Activated T-helper 1 cell treated with anti-CD3 and anti-CD28 coated beads, Interleukin-12 subunit alpha, Interleukin-12 subunit beta, Interleukin-2, Interleukin-4 antibody, amounts not matched to agents 30 ng/mL and 10 ng/mL and 1 ng/mL, durations not matched to agents 14 hours and 24 hours and 36 hours (primary cell): ENCODE results near the gene TKTL1. TPM values are rescaled to one million over a fixed set of nuclear protein-coding genes. Genes with fewer than 3 reads are reported as not detected.

Experiments
- DNase-seq: peaks from one replicate; pipeline ENCODE4 v3.0.0; 2021; ENCODE audit warnings: low spot score
- H3K27ac Mint-ChIP-seq: one replicate; pipeline ENCODE4 v1.8.0; 2021; ENCODE audit warnings: mild to moderate bottlenecking, mixed read lengths
- H3K27me3 Mint-ChIP-seq: one replicate; pipeline ENCODE4 v1.8.0; 2022; ENCODE audit warnings: mild to moderate bottlenecking, moderate library complexity, mixed read lengths; ENCODE audit not compliant: insufficient read depth
- H3K36me3 Mint-ChIP-seq: one replicate; pipeline ENCODE4 v1.8.0; 2021; ENCODE audit warnings: low read depth, mixed read lengths
- H3K4me1 Mint-ChIP-seq: one replicate; pipeline ENCODE4 v1.8.0; 2021; ENCODE audit warnings: low read depth, mixed read lengths
- H3K4me3 Mint-ChIP-seq: one replicate; pipeline ENCODE4 v1.8.0; 2021; ENCODE audit warnings: mild to moderate bottlenecking, moderate library complexity, mixed read lengths
- H3K9me3 Mint-ChIP-seq: one replicate; pipeline ENCODE4 v1.8.0; 2021; ENCODE audit warnings: mixed read lengths
- intact Hi-C: fragments of 100-400 bp; cut with micrococcal nuclease; formaldehyde crosslinking; loops from one replicate; pipeline ENCODE4 v1.15.1; 2024
- total RNA-seq: library from RNA; stranded (reverse); gene quantifications from 2 replicates; pipeline ENCODE4 v1.2.3, GENCODE V29; 2022

TKTL1 gene
- total RNA-seq, 1 donor from 2014 or later = 0.34 TPM

GRCh38 chrX:154371789-154372300 lies 76.2 kb downstream of the TKTL1 start:
- no peak overlapping the region for H3K27ac Mint-ChIP-seq
- H3K36me3 Mint-ChIP-seq = peaks cover 9% of the 10 kb centered on the region
- peak overlapping the region; percentile 82 for H3K4me3 Mint-ChIP-seq
- H3K9me3 Mint-ChIP-seq = no peaks in the 10 kb centered on the region
- peaks cover 11% of the 10 kb centered on the region for H3K4me1 Mint-ChIP-seq
- intact Hi-C loops = loop anchor here (1.0 to 2.0 kb wide), 3 partner anchors 107 to 443 kb away; partner anchors contain the start of genes LAGE3 and SLC10A3
- no peaks in the 10 kb centered on the region for H3K27me3 Mint-ChIP-seq
- DNase-seq = no peak

- intact Hi-C loops = loop anchor here (1.0 kb wide), 1 partner anchor 162 kb away; no protein-coding TSS in a partner anchor
- Mint-ChIP-seq H3K27me3 (no peaks in the 10 kb centered on the region), H3K4me1 (peaks cover 15% of the 10 kb centered on the region), H3K27ac (peak overlapping the region; percentile 68), H3K4me3 (peak overlapping the region; percentile 82), H3K36me3 (peaks cover 9% of the 10 kb centered on the region), H3K9me3 (no peaks in the 10 kb centered on the region)
- no peak for DNase-seq
These were observed 77.0 kb downstream of the TKTL1 start for GRCh38 chrX:154372612-154373022.

GRCh38 chrX:154373340-154374306 lies 78.0 kb downstream of the TKTL1 start:
- peak overlapping the region; percentile 31 for H3K27ac Mint-ChIP-seq
- H3K4me1 Mint-ChIP-seq = peaks cover 9% of the 10 kb centered on the region
- H3K36me3 Mint-ChIP-seq = peaks cover 6% of the 10 kb centered on the region
- H3K9me3 Mint-ChIP-seq = no peaks in the 10 kb centered on the region
- H3K27me3 Mint-ChIP-seq = no peaks in the 10 kb centered on the region
- H3K4me3 Mint-ChIP-seq = peak overlapping the region; percentile 82
- intact Hi-C loops = loop anchor here (1.0 kb wide), 1 partner anchor 161 kb away; no protein-coding TSS in a partner anchor
- DNase-seq = no peak

GRCh38 chrX:154374313-154375155 lies 78.9 kb downstream of the TKTL1 start, which contains the start of gene FLNA:
FLNA (minus strand) TSS chrX:154374634; CDS start chrX:154371245, 3,389 bp downstream.
- Mint-ChIP-seq H3K9me3 (no peaks in the 10 kb centered on the region), H3K4me1 (peaks cover 9% of the 10 kb centered on the region), H3K27me3 (no peaks in the 10 kb centered on the region), H3K36me3 (peaks cover 6% of the 10 kb centered on the region), H3K4me3 (peak within 1 kb of the TSS; percentile 82), H3K27ac (peak within 1 kb of the TSS; percentile 31)
- intact Hi-C loops = no loop called here
- no peak for DNase-seq

GRCh38 chrX:154375156-154375504 lies 79.5 kb downstream of the TKTL1 start:
- peaks cover 9% of the 10 kb centered on the region for H3K4me1 Mint-ChIP-seq
- H3K27me3 Mint-ChIP-seq = no peaks in the 10 kb centered on the region
- DNase-seq = no peak
- no peaks in the 10 kb centered on the region for H3K9me3 Mint-ChIP-seq
- peak overlapping the region; percentile 39 for H3K4me3 Mint-ChIP-seq
- H3K36me3 Mint-ChIP-seq = peaks cover 4% of the 10 kb centered on the region
- H3K27ac Mint-ChIP-seq = no peak overlapping the region
- intact Hi-C loops = no loop called here

GRCh38 chrX:154376774-154377173 lies 81.2 kb downstream of the TKTL1 start:
- H3K27ac Mint-ChIP-seq = peak overlapping the region; percentile 70
- DNase-seq = no peak
- peaks cover 10% of the 10 kb centered on the region for H3K36me3 Mint-ChIP-seq
- H3K4me3 Mint-ChIP-seq = peak overlapping the region; percentile 45
- no peaks in the 10 kb centered on the region for H3K9me3 Mint-ChIP-seq
- H3K27me3 Mint-ChIP-seq = no peaks in the 10 kb centered on the region
- peaks cover 9% of the 10 kb centered on the region for H3K4me1 Mint-ChIP-seq
- intact Hi-C loops = no loop called here

GRCh38 chrX:154378059-154378798 lies 82.6 kb downstream of the TKTL1 start:
- peaks cover 8% of the 10 kb centered on the region for H3K4me1 Mint-ChIP-seq
- peak overlapping the region; percentile 81 for H3K27ac Mint-ChIP-seq
- DNase-seq = no peak
- H3K36me3 Mint-ChIP-seq = peaks cover 10% of the 10 kb centered on the region
- no peaks in the 10 kb centered on the region for H3K27me3 Mint-ChIP-seq
- H3K4me3 Mint-ChIP-seq = peak overlapping the region; percentile 79
- no peaks in the 10 kb centered on the region for H3K9me3 Mint-ChIP-seq
- intact Hi-C loops = loop anchor here (1.0 kb wide), 2 partner anchors 9 to 138 kb away; partner anchors contain the start of gene FAM3A

- intact Hi-C loops = loop anchor here (1.0 kb wide), 3 partner anchors 10 to 407 kb away; partner anchors contain the start of genes FAM3A and TMEM187
- peaks cover 4% of the 10 kb centered on the region for H3K4me1 Mint-ChIP-seq
- H3K27ac Mint-ChIP-seq = peak within 1 kb of the TSS; percentile 81
- no peaks in the 10 kb centered on the region for H3K9me3 Mint-ChIP-seq
- peak within 1 kb of the TSS; percentile 89 for H3K4me3 Mint-ChIP-seq
- no peaks in the 10 kb centered on the region for H3K27me3 Mint-ChIP-seq
- DNase-seq = peak; percentile 94
- peaks cover 10% of the 10 kb centered on the region for H3K36me3 Mint-ChIP-seq
These were observed 83.4 kb downstream of the TKTL1 start, which contains the start of gene EMD for GRCh38 chrX:154378799-154379568. EMD (plus strand) TSS chrX:154379295; CDS start chrX:154379485, 190 bp downstream.

GRCh38 chrX:154379569-154379951 lies 84.0 kb downstream of the TKTL1 start:
- Mint-ChIP-seq H3K4me3 (peak overlapping the region; percentile 89), H3K27me3 (no peaks in the 10 kb centered on the region), H3K36me3 (peaks cover 10% of the 10 kb centered on the region), H3K27ac (peak overlapping the region; percentile 78), H3K4me1 (peaks cover 4% of the 10 kb centered on the region), H3K9me3 (no peaks in the 10 kb centered on the region)
- intact Hi-C loops = loop anchor here (1.0 kb wide), 1 partner anchor 407 kb away; the partner anchor contains the start of gene TMEM187
- DNase-seq = no peak
